ENCODE measurements around the gene PICALM. TPM values are rescaled to one million over a fixed set of nuclear protein-coding genes. Genes with fewer than 3 reads are reported as not detected.
"Not testable (repeated sequence)": the region's sequence is repeated elsewhere in the genome, so short reads cannot be mapped to it uniquely, and the experiment has no call there.

Gene PICALM
- total RNA-seq, 4 donors from 2014 or later, result 237 to 286 (median 263) TPM

GRCh38 chr11:85961130-85961529 is 107.8 kb downstream of the PICALM start:
- Histone ChIP-seq H3K4me3 (no peak overlapping the region), H3K9me3 (no peaks in the 10 kb centered on the region), H3K27me3 (no peaks in the 10 kb centered on the region), H3K36me3 (peaks cover 0 to 83% of the 10 kb centered on the region in 2 donors), H3K27ac (no peak overlapping the region), H3K4me1 (peaks cover 0 to 27% (median 0%) of the 10 kb centered on the region in 3 donors)
- 51 to 54% methylated on average over 6 of the region's 6 CpGs for WGBS, 2 donors (ENCODE audit: low coverage in 1 of 2)
- TF ChIP-seq, protein P1, sequence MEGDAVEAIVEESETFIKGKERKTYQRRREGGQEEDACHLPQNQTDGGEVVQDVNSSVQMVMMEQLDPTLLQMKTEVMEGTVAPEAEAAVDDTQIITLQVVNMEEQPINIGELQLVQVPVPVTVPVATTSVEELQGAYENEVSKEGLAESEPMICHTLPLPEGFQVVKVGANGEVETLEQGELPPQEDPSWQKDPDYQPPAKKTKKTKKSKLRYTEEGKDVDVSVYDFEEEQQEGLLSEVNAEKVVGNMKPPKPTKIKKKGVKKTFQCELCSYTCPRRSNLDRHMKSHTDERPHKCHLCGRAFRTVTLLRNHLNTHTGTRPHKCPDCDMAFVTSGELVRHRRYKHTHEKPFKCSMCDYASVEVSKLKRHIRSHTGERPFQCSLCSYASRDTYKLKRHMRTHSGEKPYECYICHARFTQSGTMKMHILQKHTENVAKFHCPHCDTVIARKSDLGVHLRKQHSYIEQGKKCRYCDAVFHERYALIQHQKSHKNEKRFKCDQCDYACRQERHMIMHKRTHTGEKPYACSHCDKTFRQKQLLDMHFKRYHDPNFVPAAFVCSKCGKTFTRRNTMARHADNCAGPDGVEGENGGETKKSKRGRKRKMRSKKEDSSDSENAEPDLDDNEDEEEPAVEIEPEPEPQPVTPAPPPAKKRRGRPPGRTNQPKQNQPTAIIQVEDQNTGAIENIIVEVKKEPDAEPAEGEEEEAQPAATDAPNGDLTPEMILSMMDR (IDR thresholded peaks at IDR 0.05), result no peak
- TF ChIP-seq POLR2AphosphoS5 (IDR thresholded peaks at IDR 0.05) (no peak), POLR2A (IDR thresholded peaks at IDR 0.05) (no peak), EP300 (IDR thresholded peaks at IDR 0.05) (no peak)
- ATAC-seq, result no peak

GRCh38 chr11:85960678-85961077 is 108.2 kb downstream of the PICALM start:
- H3K4me3 ChIP-seq, result no peak overlapping the region
- 46 to 72% methylated on average over 3 of the region's 3 CpGs for WGBS, 2 donors (ENCODE audit: low coverage in 1 of 2)
- ATAC-seq, result no peak
- TF ChIP-seq, protein P1 (IDR thresholded peaks at IDR 0.05), result no peak
- no peak for TF ChIP-seq POLR2AphosphoS5 (IDR thresholded peaks at IDR 0.05)
- TF ChIP-seq POLR2A (IDR thresholded peaks at IDR 0.05), result no peak
- TF ChIP-seq EP300 (IDR thresholded peaks at IDR 0.05), result no peak
- no peaks in the 10 kb centered on the region for H3K9me3 ChIP-seq
- peaks cover 2 to 31% (median 4%) of the 10 kb centered on the region in 3 donors for H3K4me1 ChIP-seq
- no peak overlapping the region for H3K27ac ChIP-seq
- peaks cover 0 to 83% of the 10 kb centered on the region in 2 donors for H3K36me3 ChIP-seq
- no peaks in the 10 kb centered on the region for H3K27me3 ChIP-seq

DNA sequence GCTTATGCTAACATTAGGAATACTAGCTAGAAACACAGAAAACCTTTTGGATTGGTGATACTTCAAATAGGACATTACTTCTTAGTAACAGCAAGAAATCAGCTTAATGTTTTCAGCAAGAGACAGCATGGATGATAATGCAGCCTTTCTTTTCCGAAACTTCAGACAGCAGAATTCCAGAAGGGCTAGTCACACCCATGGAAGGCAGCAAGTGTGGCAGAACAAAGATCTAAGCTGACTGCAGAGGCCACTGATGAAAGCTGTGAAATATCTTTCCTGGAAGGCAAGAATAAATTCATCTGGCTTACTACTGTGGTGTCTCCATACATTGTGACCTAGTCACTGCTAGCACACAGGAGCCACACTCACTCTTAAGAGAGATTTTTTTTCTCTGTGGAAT is 113.4 kb downstream of the PICALM start:
- H3K4me1 ChIP-seq, result peaks cover 4 to 34% (median 6%) of the 10 kb centered on the region in 3 donors
- peak; percentile 60 for ATAC-seq
- peaks cover 0 to 70% of the 10 kb centered on the region in 2 donors for H3K36me3 ChIP-seq
- WGBS, 2 donors (ENCODE audit: low coverage in 1 of 2), result 30% methylated on average over 1 of the region's 1 CpG; no CpG with 5 or more reads in 1 of the 2 donors
- H3K27ac ChIP-seq, result peak overlapping the region in 3 of 4 donors; percentile 53 to 71 (median 61)
- no peaks in the 10 kb centered on the region for H3K27me3 ChIP-seq
- TF ChIP-seq POLR2A (IDR thresholded peaks at IDR 0.05) (no peak), POLR2AphosphoS5 (IDR thresholded peaks at IDR 0.05) (peak; percentile 36)
- no peak overlapping the region for H3K4me3 ChIP-seq
- H3K9me3 ChIP-seq, result no peaks in the 10 kb centered on the region

GRCh38 chr11:85953491-85954143 is 115.3 kb downstream of the PICALM start:
- peaks cover 4 to 27% (median 6%) of the 10 kb centered on the region in 3 donors for H3K4me1 ChIP-seq
- 44 to 63% methylated on average over 1 to 2 of the region's 2 CpGs for whole genome bisulfite sequencing, 2 donors (ENCODE audit: low coverage in 1 of 2)
- TF ChIP-seq POLR2AphosphoS5 (IDR thresholded peaks at IDR 0.05) (no peak), EP300 (IDR thresholded peaks at IDR 0.05) (no peak), POLR2A (IDR thresholded peaks at IDR 0.05) (no peak)
- TF ChIP-seq, protein P1 (IDR thresholded peaks at IDR 0.05), result no peak
- no peak overlapping the region for H3K27ac ChIP-seq
- no peak for ATAC-seq
- H3K36me3 ChIP-seq, result peaks cover 0 to 52% of the 10 kb centered on the region in 2 donors
- H3K27me3 ChIP-seq, result no peaks in the 10 kb centered on the region
- H3K9me3 ChIP-seq, result no peaks in the 10 kb centered on the region
- no peak overlapping the region for H3K4me3 ChIP-seq

- not testable (repeated sequence) for H3K4me3 ChIP-seq, H3K9me3 ChIP-seq, ATAC-seq, H3K27ac ChIP-seq, H3K27me3 ChIP-seq
- 93 to 95% methylated on average over 3 to 6 of the region's 7 CpGs for WGBS, 2 donors (ENCODE audit: low coverage in 1 of 2)
- H3K36me3 ChIP-seq, result peaks cover 0 to 38% of the 10 kb centered on the region in 2 donors
- H3K4me1 ChIP-seq, result peaks cover 7 to 42% (median 10%) of the 10 kb centered on the region in 3 donors
These were observed 116.8 kb downstream of the PICALM start for GRCh38 chr11:85952108-85952485.

Data from gastroesophageal sphincter (tissue), 4 donors.